Measurements from ENCODE around the gene HCRTR1. TPM values are rescaled to one million over a fixed set of nuclear protein-coding genes. Genes with fewer than 3 reads are reported as not detected.
A peak's percentile ranks its signal among the peaks of the same experiment; 100 is the strongest.

HCRTR1 gene
- total RNA-seq, 1 experiment from 2014 or later: not detected

GRCh38 chr1:31593136-31593665 is 24.3 kb upstream of the HCRTR1 start:
- ChIA-PET CTCF (interaction anchor here (0.6 to 0.7 kb wide), 2 partner anchors 14 to 199 kb away, joined by 4 to 5 read pairs; no protein-coding TSS in a partner anchor), POLR2A (ENCODE audit: low non-redundant PET) (no interaction called here)
- H3K27ac ChIP-seq (ENCODE audit: low read depth, low read length, poor library complexity, severe bottlenecking): no peak overlapping the region
- no peak overlapping the region for H3K4me3 ChIP-seq (ENCODE audit: low read depth, low read length, poor library complexity, severe bottlenecking)
- no peak for TF ChIP-seq CTCF (conservative IDR thresholded peaks at IDR 0.05; ENCODE audit: low read depth, low read length)
- TF ChIP-seq EZH2 (IDR thresholded peaks at IDR 0.05; ENCODE audit: borderline replicate concordance, low read depth, low read length, poor library complexity, severe bottlenecking): no peak
- no peaks in the 10 kb centered on the region for H3K9me3 ChIP-seq (ENCODE audit: low read depth, low read length, poor library complexity, severe bottlenecking)
- BruUV-seq (replicated peaks): no TSS peak
- H3K36me3 ChIP-seq (ENCODE audit: insufficient read depth, low read length, poor library complexity, severe bottlenecking): no peaks in the 10 kb centered on the region
- intact Hi-C loops (cut with micrococcal nuclease; ENCODE audit: unreplicated experiment): no loop called here
- DNase-seq (ENCODE audit: low spot score): no peak
- peaks cover 7% of the 10 kb centered on the region for H3K4me1 ChIP-seq (ENCODE audit: insufficient read depth, low read length, poor library complexity, severe bottlenecking)
- no peaks in the 10 kb centered on the region for H3K27me3 ChIP-seq (replicated peaks; ENCODE audit: insufficient read depth, low read depth, low read length, poor library complexity)

DNA sequence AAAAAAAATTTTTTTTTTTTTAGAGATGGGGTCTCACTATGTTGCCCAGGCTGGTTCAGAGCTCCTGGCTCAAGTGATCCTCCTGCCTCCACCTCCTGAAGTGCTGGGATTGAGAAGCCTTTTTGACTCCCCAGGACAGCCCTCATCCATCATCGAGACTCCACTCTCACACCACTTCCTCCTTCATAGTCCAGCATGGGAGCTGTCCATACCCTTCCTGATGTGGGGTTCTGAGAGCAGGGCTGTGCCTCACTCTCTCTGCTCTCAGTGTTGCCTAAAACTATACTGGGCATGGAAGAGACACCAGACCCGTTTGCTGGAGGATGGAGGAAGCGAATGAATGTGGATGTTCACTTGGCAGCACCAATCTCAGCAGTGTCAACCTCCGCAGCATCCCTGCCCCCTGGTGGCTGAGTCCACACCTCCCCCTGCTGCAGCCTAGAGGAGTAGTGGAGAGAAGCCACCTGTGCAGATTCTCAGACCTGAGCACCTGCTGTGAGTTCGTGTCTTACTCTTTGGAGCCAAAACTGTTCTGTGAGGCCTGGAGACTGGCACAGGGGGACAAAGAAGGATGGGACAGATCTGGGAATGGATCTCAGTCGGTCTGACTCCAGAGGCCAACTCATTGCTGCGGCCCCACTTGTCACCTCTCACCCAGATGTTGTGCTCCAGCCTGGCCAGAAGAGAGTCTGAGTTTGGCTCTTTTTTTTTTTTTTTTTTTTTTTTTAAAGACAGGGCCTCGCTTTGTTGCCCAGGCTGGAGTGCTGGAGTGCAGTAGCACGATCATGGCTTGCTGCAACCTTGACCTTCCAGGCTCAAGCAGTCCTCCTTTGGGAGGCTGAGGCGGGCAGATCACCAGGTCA is 23.5 kb upstream of the HCRTR1 start:
- no peaks in the 10 kb centered on the region for H3K9me3 ChIP-seq (ENCODE audit: low read depth, low read length, poor library complexity, severe bottlenecking)
- no peak overlapping the region for H3K4me3 ChIP-seq (ENCODE audit: low read depth, low read length, poor library complexity, severe bottlenecking)
- no peaks in the 10 kb centered on the region for H3K27me3 ChIP-seq (replicated peaks; ENCODE audit: insufficient read depth, low read depth, low read length, poor library complexity)
- no peaks in the 10 kb centered on the region for H3K36me3 ChIP-seq (ENCODE audit: insufficient read depth, low read length, poor library complexity, severe bottlenecking)
- no peaks in the 10 kb centered on the region for H3K4me1 ChIP-seq (ENCODE audit: insufficient read depth, low read length, poor library complexity, severe bottlenecking)
- no TSS peak for BruUV-seq (replicated peaks)
- no peak overlapping the region for H3K27ac ChIP-seq (ENCODE audit: low read depth, low read length, poor library complexity, severe bottlenecking)
- TF ChIP-seq CTCF (conservative IDR thresholded peaks at IDR 0.05; ENCODE audit: low read depth, low read length) (peak; percentile 94), EZH2 (IDR thresholded peaks at IDR 0.05; ENCODE audit: borderline replicate concordance, low read depth, low read length, poor library complexity, severe bottlenecking) (no peak)
- ChIA-PET POLR2A (ENCODE audit: low non-redundant PET) (interaction anchor here (0.7 kb wide), 1 partner anchor 73 kb away, joined by 11 read pairs; no protein-coding TSS in a partner anchor), CTCF (interaction anchor here (0.7 kb wide), 1 partner anchor 15 kb away, joined by 5 read pairs; no protein-coding TSS in a partner anchor)
- intact Hi-C loops (cut with micrococcal nuclease; ENCODE audit: unreplicated experiment): loop anchor here (2.0 kb wide), 1 partner anchor 29 kb away; no protein-coding TSS in a partner anchor
- DNase-seq (ENCODE audit: low spot score): peak; percentile 83

- intact Hi-C loops (cut with micrococcal nuclease; ENCODE audit: unreplicated experiment): loop anchor here (2.0 kb wide), 1 partner anchor 31 kb away; no protein-coding TSS in a partner anchor
- no peak for DNase-seq (ENCODE audit: low spot score)
- ChIA-PET CTCF (interaction anchor here (0.6 kb wide), 1 partner anchor 114 kb away, joined by 4 read pairs; no protein-coding TSS in a partner anchor), POLR2A (ENCODE audit: low non-redundant PET) (no interaction called here)
- BruUV-seq (replicated peaks): no TSS peak
- Histone ChIP-seq H3K36me3 (ENCODE audit: insufficient read depth, low read length, poor library complexity, severe bottlenecking) (no peaks in the 10 kb centered on the region), H3K27ac (ENCODE audit: low read depth, low read length, poor library complexity, severe bottlenecking) (no peak overlapping the region), H3K27me3 (replicated peaks; ENCODE audit: insufficient read depth, low read depth, low read length, poor library complexity) (no peaks in the 10 kb centered on the region), H3K4me3 (ENCODE audit: low read depth, low read length, poor library complexity, severe bottlenecking) (no peak overlapping the region), H3K9me3 (ENCODE audit: low read depth, low read length, poor library complexity, severe bottlenecking) (no peaks in the 10 kb centered on the region), H3K4me1 (ENCODE audit: insufficient read depth, low read length, poor library complexity, severe bottlenecking) (no peaks in the 10 kb centered on the region)
- TF ChIP-seq EZH2 (IDR thresholded peaks at IDR 0.05; ENCODE audit: borderline replicate concordance, low read depth, low read length, poor library complexity, severe bottlenecking) (no peak), CTCF (conservative IDR thresholded peaks at IDR 0.05; ENCODE audit: low read depth, low read length) (no peak)
Observed at GRCh38 chr1:31595836-31596736, 21.4 kb upstream of the HCRTR1 start.

Measured in A673 (cell line).